ENCODE measurements around the gene PRSS23. TPM values are rescaled to one million over a fixed set of nuclear protein-coding genes. Genes with fewer than 3 reads are reported as not detected.

Gene PRSS23
- total and polyA plus RNA-seq, 10 of the 15 experiments (the other 5 are each of a cell fraction or from before 2014, with no cell fraction given) = 0.03 to 0.39 (median 0.16) TPM; not detected in 5

DNA sequence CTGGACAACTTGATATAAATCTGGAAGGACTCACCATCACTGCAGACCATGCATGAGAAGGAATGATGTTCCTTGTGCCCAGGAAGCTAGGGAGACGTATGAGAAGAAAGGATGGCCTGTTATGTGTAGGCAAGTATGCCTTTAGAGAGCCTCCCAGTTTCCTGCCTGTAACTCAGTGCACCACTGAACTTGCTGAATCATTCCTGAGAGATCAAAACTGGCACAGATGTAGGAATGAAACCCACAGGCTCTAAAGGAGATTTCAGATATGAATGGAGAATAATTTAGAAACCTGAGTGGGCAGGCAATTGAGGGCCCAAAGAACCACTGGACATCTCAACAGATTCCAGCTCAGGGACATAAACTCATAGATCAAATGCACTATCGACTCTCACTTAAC, 38.4 kb upstream of the PRSS23 start:
- Histone ChIP-seq H3K36me3 (ENCODE audit: control insufficient read depth in 2 of 2, insufficient read depth in 2 of 2, low read length in 1 of 2) (no peaks in the 10 kb centered on the region), H3K9me3 (replicated peaks; ENCODE audit: control insufficient read depth, insufficient read depth, low read length) (no peaks in the 10 kb centered on the region), H3K4me2 (ENCODE audit: control insufficient read depth, insufficient read depth) (no peak overlapping the region), H3K4me1 (ENCODE audit: control insufficient read depth, insufficient read depth, low read length) (no peaks in the 10 kb centered on the region), H3K79me2 (ENCODE audit: control insufficient read depth, insufficient read depth, low read length) (no peaks in the 10 kb centered on the region), H2AFZ (ENCODE audit: control insufficient read depth, low read depth, low read length) (no peak overlapping the region), H3K9ac (ENCODE audit: control insufficient read depth, insufficient read depth, low read length) (no peak overlapping the region), H3K27me3 (replicated peaks in 1 of 2; ENCODE audit: control insufficient read depth in 2 of 2, insufficient read depth in 2 of 2, low read length in 1 of 2) (no peaks in the 10 kb centered on the region), H3K4me3 (no peak overlapping the region), H3K27ac (ENCODE audit: control insufficient read depth, insufficient read depth) (no peak overlapping the region), H4K20me1 (ENCODE audit: control insufficient read depth, insufficient read depth) (no peaks in the 10 kb centered on the region)
- no TSS peak for BruUV-seq (replicated peaks)
- in situ Hi-C loops (cut with MboI) (no loop called here), intact Hi-C loops (cut with micrococcal nuclease; ENCODE audit: unreplicated experiment) (no loop called here)
- SMC1A ChIA-PET (ENCODE audit: uncharacterized antibody, unreplicated experiment) = interaction anchor here (1.3 to 1.4 kb wide), 2 partner anchors 12 to 154 kb away, joined by 4 to 5 read pairs; no protein-coding TSS in a partner anchor
- CTCF ChIA-PET = interaction anchor here (1.4 kb wide), 1 partner anchor 19 kb away, joined by 4 read pairs; no protein-coding TSS in a partner anchor
- FAIRE-seq = no peak
- no peak for DNase-seq (ENCODE audit: low read depth, low spot score)
- ATAC-seq = no peak
- POLR2A ChIA-PET = no interaction called here
- 9% methylated on average over 2 of the region's 2 CpGs for WGBS (ENCODE audit: insufficient coverage, insufficient replicate concordance, low lambda C conversion rate, missing lambda C conversion rate)
- RAD21 ChIA-PET (ENCODE audit: unreplicated experiment) = no interaction called here
- TF ChIP-seq RAD51 (IDR thresholded peaks at IDR 0.05) = no peak

DNA sequence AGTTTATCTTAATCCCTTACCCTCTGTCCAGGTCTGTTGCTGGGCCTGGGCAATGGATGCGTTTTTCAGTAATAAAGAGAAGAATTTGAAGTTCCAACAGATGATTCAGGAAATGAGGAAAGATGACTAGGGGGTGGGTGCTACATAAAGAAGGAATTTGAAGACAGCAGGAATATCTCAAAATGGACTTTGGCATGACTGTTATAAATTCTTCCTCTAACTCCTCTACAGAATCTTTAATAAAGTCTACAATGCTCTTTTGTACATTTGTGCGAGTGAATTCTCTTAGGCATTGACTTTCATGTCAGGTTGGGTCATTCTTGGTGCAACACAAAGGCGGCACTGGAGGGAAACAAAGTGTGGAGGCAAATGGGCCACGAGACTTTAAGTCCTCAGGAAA, 35.1 kb upstream of the PRSS23 start:
- no peaks in the 10 kb centered on the region for H4K20me1 ChIP-seq (ENCODE audit: control insufficient read depth, insufficient read depth)
- no peaks in the 10 kb centered on the region for H3K79me2 ChIP-seq (ENCODE audit: control insufficient read depth, insufficient read depth, low read length)
- H3K27ac ChIP-seq (ENCODE audit: control insufficient read depth, insufficient read depth) = no peak overlapping the region
- RAD21 ChIA-PET (ENCODE audit: unreplicated experiment) = no interaction called here
- no peak overlapping the region for H3K4me2 ChIP-seq (ENCODE audit: control insufficient read depth, insufficient read depth)
- in situ Hi-C loops (cut with MboI) (no loop called here), intact Hi-C loops (cut with micrococcal nuclease; ENCODE audit: unreplicated experiment) (no loop called here)
- H3K4me1 ChIP-seq (ENCODE audit: control insufficient read depth, insufficient read depth, low read length) = no peaks in the 10 kb centered on the region
- POLR2A ChIA-PET = no interaction called here
- BruUV-seq (replicated peaks) = no TSS peak
- no peak for DNase-seq (ENCODE audit: low read depth, low spot score)
- H3K9me3 ChIP-seq (replicated peaks; ENCODE audit: control insufficient read depth, insufficient read depth, low read length) = no peaks in the 10 kb centered on the region
- 24% methylated on average over 4 of the region's 4 CpGs for WGBS (ENCODE audit: insufficient coverage, insufficient replicate concordance, low lambda C conversion rate, missing lambda C conversion rate)
- H3K36me3 ChIP-seq (ENCODE audit: control insufficient read depth in 2 of 2, insufficient read depth in 2 of 2, low read length in 1 of 2) = no peaks in the 10 kb centered on the region
- H3K27me3 ChIP-seq (replicated peaks in 1 of 2; ENCODE audit: control insufficient read depth in 2 of 2, insufficient read depth in 2 of 2, low read length in 1 of 2) = no peaks in the 10 kb centered on the region
- no peak overlapping the region for H3K4me3 ChIP-seq
- TF ChIP-seq, protein P1, sequence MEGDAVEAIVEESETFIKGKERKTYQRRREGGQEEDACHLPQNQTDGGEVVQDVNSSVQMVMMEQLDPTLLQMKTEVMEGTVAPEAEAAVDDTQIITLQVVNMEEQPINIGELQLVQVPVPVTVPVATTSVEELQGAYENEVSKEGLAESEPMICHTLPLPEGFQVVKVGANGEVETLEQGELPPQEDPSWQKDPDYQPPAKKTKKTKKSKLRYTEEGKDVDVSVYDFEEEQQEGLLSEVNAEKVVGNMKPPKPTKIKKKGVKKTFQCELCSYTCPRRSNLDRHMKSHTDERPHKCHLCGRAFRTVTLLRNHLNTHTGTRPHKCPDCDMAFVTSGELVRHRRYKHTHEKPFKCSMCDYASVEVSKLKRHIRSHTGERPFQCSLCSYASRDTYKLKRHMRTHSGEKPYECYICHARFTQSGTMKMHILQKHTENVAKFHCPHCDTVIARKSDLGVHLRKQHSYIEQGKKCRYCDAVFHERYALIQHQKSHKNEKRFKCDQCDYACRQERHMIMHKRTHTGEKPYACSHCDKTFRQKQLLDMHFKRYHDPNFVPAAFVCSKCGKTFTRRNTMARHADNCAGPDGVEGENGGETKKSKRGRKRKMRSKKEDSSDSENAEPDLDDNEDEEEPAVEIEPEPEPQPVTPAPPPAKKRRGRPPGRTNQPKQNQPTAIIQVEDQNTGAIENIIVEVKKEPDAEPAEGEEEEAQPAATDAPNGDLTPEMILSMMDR (IDR thresholded peaks at IDR 0.05 in 2 of 3, conservative IDR thresholded peaks at IDR 0.05 in 1 of 3; ENCODE audit: control insufficient read depth in 2 of 3, extremely low read depth in 1 of 3, insufficient read depth in 1 of 3, low read depth in 3 of 3, low read length in 3 of 3) = no peak
- no peak for TF ChIP-seq SMAD5 (IDR thresholded peaks at IDR 0.05; ENCODE audit: low read depth)
- TF ChIP-seq, protein P2, sequence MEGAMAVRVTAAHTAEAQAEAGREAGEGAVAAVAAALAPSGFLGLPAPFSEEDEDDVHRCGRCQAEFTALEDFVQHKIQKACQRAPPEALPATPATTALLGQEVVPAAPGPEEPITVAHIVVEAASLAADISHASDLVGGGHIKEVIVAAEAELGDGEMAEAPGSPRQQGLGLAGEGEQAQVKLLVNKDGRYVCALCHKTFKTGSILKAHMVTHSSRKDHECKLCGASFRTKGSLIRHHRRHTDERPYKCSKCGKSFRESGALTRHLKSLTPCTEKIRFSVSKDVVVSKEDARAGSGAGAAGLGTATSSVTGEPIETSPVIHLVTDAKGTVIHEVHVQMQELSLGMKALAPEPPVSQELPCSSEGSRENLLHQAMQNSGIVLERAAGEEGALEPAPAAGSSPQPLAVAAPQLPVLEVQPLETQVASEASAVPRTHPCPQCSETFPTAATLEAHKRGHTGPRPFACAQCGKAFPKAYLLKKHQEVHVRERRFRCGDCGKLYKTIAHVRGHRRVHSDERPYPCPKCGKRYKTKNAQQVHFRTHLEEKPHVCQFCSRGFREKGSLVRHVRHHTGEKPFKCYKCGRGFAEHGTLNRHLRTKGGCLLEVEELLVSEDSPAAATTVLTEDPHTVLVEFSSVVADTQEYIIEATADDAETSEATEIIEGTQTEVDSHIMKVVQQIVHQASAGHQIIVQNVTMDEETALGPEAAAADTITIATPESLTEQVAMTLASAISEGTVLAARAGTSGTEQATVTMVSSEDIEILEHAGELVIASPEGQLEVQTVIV (IDR thresholded peaks at IDR 0.05; ENCODE audit: borderline replicate concordance, partially characterized antibody) = no peak
- TF ChIP-seq MYB (IDR thresholded peaks at IDR 0.05; ENCODE audit: borderline replicate concordance, low read depth, low read length) = no peak
- FAIRE-seq = no peak
- SMC1A ChIA-PET (ENCODE audit: uncharacterized antibody, unreplicated experiment) = no interaction called here
- CTCF ChIA-PET = no interaction called here
- no peak overlapping the region for H2AFZ ChIP-seq (ENCODE audit: control insufficient read depth, low read depth, low read length)
- no peak for ATAC-seq
- no peak overlapping the region for H3K9ac ChIP-seq (ENCODE audit: control insufficient read depth, insufficient read depth, low read length)
